Measurements from ENCODE around the gene MOB2. TPM values are rescaled to one million over a fixed set of nuclear protein-coding genes. Genes with fewer than 3 reads are reported as not detected.

The MOB2 gene
- total RNA-seq, 4 donors from 2014 or later = 34.7 to 50.4 (median 40.5) TPM

DNA sequence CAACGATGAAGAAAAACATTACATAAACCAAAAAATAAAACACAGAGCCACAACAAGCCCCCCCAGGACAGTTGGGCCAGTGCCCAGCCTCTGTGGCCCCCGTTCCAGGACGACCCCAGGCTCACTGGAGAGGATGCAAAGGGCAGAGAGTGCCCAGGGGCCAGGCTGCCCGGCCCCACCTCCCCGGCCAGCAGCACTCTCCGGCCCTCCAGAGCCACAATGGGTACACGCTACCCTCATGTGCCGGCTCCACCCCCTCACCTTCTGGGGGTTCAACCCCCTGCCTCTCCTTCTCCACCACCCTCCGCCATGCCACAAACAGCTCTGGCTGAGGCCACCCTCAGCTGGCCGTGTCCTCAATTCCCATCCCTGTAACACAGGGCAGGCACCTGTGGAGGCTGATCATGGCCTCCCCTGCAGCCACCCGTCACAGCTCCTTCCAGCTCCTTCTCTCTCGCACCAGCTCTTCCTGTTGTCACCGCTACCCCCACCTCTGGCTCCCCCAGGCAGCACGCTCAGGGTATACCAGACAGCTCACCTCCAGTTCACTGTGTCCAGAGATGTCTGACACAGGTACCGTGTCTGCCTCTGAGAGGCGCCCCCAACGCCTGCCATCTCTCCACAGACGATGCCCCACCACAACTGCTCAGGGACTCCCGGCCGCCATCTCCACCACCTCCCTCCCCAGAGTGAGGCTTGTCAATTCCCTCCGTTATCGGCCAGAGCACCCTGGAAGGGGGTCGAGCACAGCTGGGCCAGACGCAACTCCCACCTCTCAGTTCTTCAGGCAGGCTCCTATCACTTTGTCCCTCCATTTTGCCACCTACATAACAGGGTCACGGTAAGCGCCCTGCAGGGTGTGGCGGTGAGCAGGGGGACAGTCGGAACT, 30.8 kb upstream of the MOB2 start:
- no peak for DNase-seq

GRCh38 chr11:1516273-1517067, 29.9 kb upstream of the MOB2 start:
- Histone ChIP-seq H3K27ac (no peak overlapping the region), H3K36me3 (no peaks in the 10 kb centered on the region), H3K4me3 (no peak overlapping the region), H3K27me3 (no peaks in the 10 kb centered on the region), H3K4me1 (peaks cover 0 to 31% (median 14%) of the 10 kb centered on the region in 4 donors), H3K9me3 (no peaks in the 10 kb centered on the region)
- TF ChIP-seq CTCF (IDR thresholded peaks at IDR 0.05) (no peak), POLR2A (IDR thresholded peaks at IDR 0.05) (no peak)
- DNase-seq = no peak

More for the DNA sequence above, 30.8 kb upstream of the MOB2 start:
- peaks cover 0 to 31% (median 14%) of the 10 kb centered on the region in 4 donors for H3K4me1 ChIP-seq
- TF ChIP-seq CTCF (IDR thresholded peaks at IDR 0.05) (no peak), POLR2A (IDR thresholded peaks at IDR 0.05) (no peak)
- no peak overlapping the region for H3K27ac ChIP-seq
- H3K4me3 ChIP-seq = no peak overlapping the region
- H3K36me3 ChIP-seq = no peaks in the 10 kb centered on the region
- no peaks in the 10 kb centered on the region for H3K27me3 ChIP-seq
- H3K9me3 ChIP-seq = no peaks in the 10 kb centered on the region

GRCh38 chr11:1515082-1516060, 28.8 kb upstream of the MOB2 start:
- Histone ChIP-seq H3K4me1 (peaks cover 0 to 29% (median 13%) of the 10 kb centered on the region in 4 donors), H3K27me3 (no peaks in the 10 kb centered on the region), H3K4me3 (peak overlapping the region in 1 of 4 donors; percentile 9), H3K9me3 (no peaks in the 10 kb centered on the region), H3K36me3 (no peaks in the 10 kb centered on the region), H3K27ac (no peak overlapping the region)
- peak; percentile 55 to 87 (median 85) for DNase-seq
- TF ChIP-seq POLR2A (IDR thresholded peaks at IDR 0.05) (no peak), CTCF (IDR thresholded peaks at IDR 0.05) (peak; percentile 62 to 93 (median 86))

DNA sequence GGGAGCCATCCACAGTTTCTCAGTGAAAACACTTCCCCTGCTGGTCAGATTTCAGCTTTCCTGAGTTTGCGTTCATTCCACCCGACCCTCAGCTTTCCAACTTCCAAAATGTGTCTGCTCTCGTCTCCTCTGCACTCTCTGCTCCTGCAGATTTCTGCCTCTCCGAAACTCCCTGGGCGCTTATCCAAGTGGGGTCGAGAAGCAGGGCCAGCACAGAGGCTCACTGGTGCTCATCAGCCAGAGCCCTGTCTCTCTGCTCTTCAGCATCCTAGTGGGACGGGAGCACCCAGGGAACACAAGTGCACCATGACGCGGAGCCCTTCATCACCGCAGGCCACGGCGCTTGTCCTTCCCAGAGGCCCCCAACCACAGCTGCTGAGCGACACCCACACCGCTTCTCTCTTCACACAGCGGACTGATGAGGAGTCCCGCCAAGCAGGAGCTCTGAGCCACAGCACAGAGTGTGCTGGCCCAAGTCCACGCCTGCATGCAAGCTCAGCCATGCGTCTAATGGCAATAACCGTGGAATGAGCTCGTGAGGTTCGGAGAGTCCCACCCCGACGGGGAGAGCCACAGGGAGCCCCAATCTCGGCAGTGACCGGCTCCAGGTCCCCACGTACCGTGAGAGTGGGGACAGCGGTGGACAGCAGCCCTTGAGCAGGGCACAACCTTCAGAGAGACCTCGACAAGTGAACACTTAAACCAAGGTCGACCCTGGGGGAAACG, 27.9 kb upstream of the MOB2 start:
- no peak for DNase-seq
- Histone ChIP-seq H3K4me1 (peaks cover 0 to 27% (median 13%) of the 10 kb centered on the region in 4 donors), H3K36me3 (no peaks in the 10 kb centered on the region), H3K4me3 (no peak overlapping the region), H3K27me3 (no peaks in the 10 kb centered on the region), H3K27ac (no peak overlapping the region), H3K9me3 (no peaks in the 10 kb centered on the region)
- TF ChIP-seq POLR2A (IDR thresholded peaks at IDR 0.05) = no peak
- no peak for TF ChIP-seq CTCF (IDR thresholded peaks at IDR 0.05)

Measured in Peyer's patch (tissue), 4 donors.